Measurements from ENCODE around the gene DNTT.
"Not testable (repeated sequence)": the region's sequence is repeated elsewhere in the genome, so short reads cannot be mapped to it uniquely, and the experiment has no call there.

The DNTT gene

GRCh38 chr10:96276831-96277230 lies 27.4 kb upstream of the DNTT start:
- DNase-seq, result no peak

- no peak for DNase-seq
Observed at GRCh38 chr10:96279191-96279641, 25.0 kb upstream of the DNTT start.

GRCh38 chr10:96280859-96281258 lies 23.4 kb upstream of the DNTT start:
- DNase-seq, result no peak

GRCh38 chr10:96281444-96282029 lies 22.7 kb upstream of the DNTT start:
- DNase-seq, result no peak

- DNase-seq, result no peak
Observed at GRCh38 chr10:96283351-96283750, 20.9 kb upstream of the DNTT start.

GRCh38 chr10:96283756-96284155 lies 20.5 kb upstream of the DNTT start:
- DNase-seq, result no peak

- DNase-seq, result no peak
Observed at GRCh38 chr10:96285331-96285752, 18.9 kb upstream of the DNTT start.

GRCh38 chr10:96287392-96288105 lies 16.7 kb upstream of the DNTT start:
- no peak for DNase-seq

- no peak for DNase-seq
Observed at GRCh38 chr10:96288151-96288621, 16.0 kb upstream of the DNTT start.

GRCh38 chr10:96289218-96289910 lies 14.9 kb upstream of the DNTT start:
- DNase-seq, result no peak

GRCh38 chr10:96290368-96291133 lies 13.7 kb upstream of the DNTT start:
- DNase-seq, result no peak

GRCh38 chr10:96292971-96293920 lies 11.0 kb upstream of the DNTT start:
- DNase-seq, result no peak

GRCh38 chr10:96295475-96295874 lies 8.8 kb upstream of the DNTT start:
- DNase-seq, result no peak

GRCh38 chr10:96297486-96297885 lies 6.7 kb upstream of the DNTT start:
- DNase-seq, result no peak

- no peak for DNase-seq
Observed at GRCh38 chr10:96298362-96298761, 5.9 kb upstream of the DNTT start.

- no peak for DNase-seq
Observed at GRCh38 chr10:96299383-96299782, 4.9 kb upstream of the DNTT start.

- DNase-seq, result no peak
Observed at GRCh38 chr10:96301616-96302015, 2.6 kb upstream of the DNTT start.

- DNase-seq, result no peak
Observed at GRCh38 chr10:96305019-96305418, 785 bp downstream of the DNTT start.

- no peak for DNase-seq
Observed at GRCh38 chr10:96306516-96306915, 2.3 kb downstream of the DNTT start.

- not testable (repeated sequence) for DNase-seq
Observed at GRCh38 chr10:96308854-96309253, 4.6 kb downstream of the DNTT start.

GRCh38 chr10:96309628-96310320 lies 5.5 kb downstream of the DNTT start:
- DNase-seq, result no peak

- no peak for DNase-seq
Observed at GRCh38 chr10:96310321-96310669, 6.1 kb downstream of the DNTT start.
